GM12878 (cell line): ENCODE results near the gene KDM2A. TPM values are rescaled to one million over a fixed set of nuclear protein-coding genes. Genes with fewer than 3 reads are reported as not detected.
"Not testable (repeated sequence)": the region's sequence is repeated elsewhere in the genome, so short reads cannot be mapped to it uniquely, and the experiment has no call there.

Experiments used
- ATAC-seq: fragments of 200-7000 bp; cut with Tn5 transposase; 3 replicates; pipeline ENCODE4 v1.9.1; 2020; ENCODE audit warnings: mild to moderate bottlenecking, moderate library complexity
- BruUV-seq: library from RNA; stranded (reverse); fragments of 400-500 nt; replicated peaks from 2 replicates; lab custom pipeline; 2021; lab: Mats Ljungman, UMichigan
- CTCF ChIA-PET: fragments of 300-600 bp; sonication (Branson Sonifier 250); formaldehyde crosslinking; extraction: SDS; loops from one replicate; lab custom pipeline; 2021; ENCODE audit warnings: inconsistent platforms; lab: Yijun Ruan, JAX
- POLR2A ChIA-PET: fragments of 350-600 bp; formaldehyde crosslinking; extraction: SDS; loops from one replicate; lab custom pipeline; 2021; ENCODE audit warnings: inconsistent platforms; lab: Charles Lee
- RAD21 ChIA-PET: fragments of 300-600 bp; sonication (Branson Sonifier 250); formaldehyde crosslinking; loops from one replicate; lab custom pipeline; 2023; ENCODE audit warnings: antibody characterized with exemption; ENCODE audit not compliant: unreplicated experiment; lab: Charles Lee
- SMC1A ChIA-PET: fragments of 300-600 bp; sonication (Branson Sonifier 250); formaldehyde crosslinking; loops from one replicate; lab custom pipeline; 2023; ENCODE audit not compliant: unreplicated experiment, uncharacterized antibody; lab: Charles Lee
- DNase-seq: peaks from one replicate; pipeline ENCODE4 v3.0.0-alpha.2; 2011; ENCODE audit warnings: low read depth, low spot score
- FAIRE-seq: peaks from 3 replicates; lab custom pipeline; 2011; peaks lifted over from hg19 to GRCh38; lab: Jason Lieb, UNC
- H2AFZ ChIP-seq: 2 replicates; pipeline ENCODE4 v1.6.0; 2011; ENCODE audit warnings: low read depth, low read length, control low read depth; ENCODE audit not compliant: control insufficient read depth
- H3K27ac ChIP-seq: 2 replicates; pipeline ENCODE4 v1.5.1; 2011; ENCODE audit warnings: control low read depth; ENCODE audit not compliant: control insufficient read depth, insufficient read depth
- H3K27me3 ChIP-seq, 2 experiments: replicated peaks in 1 of 2; 2 replicates each; pipeline versions ENCODE4 v1.6.0 to v1.6.1; 2011; ENCODE audit warnings: low read length in 1 of 2; ENCODE audit not compliant: control insufficient read depth in 2 of 2, insufficient read depth in 2 of 2
- H3K36me3 ChIP-seq, 2 experiments: 2 replicates each; pipeline ENCODE4 v1.5.1; 2011; ENCODE audit warnings: low read length in 1 of 2; ENCODE audit not compliant: control insufficient read depth in 2 of 2, insufficient read depth in 2 of 2
- H3K4me1 ChIP-seq: 2 replicates; pipeline ENCODE4 v1.6.1; 2011; ENCODE audit warnings: mild to moderate bottlenecking, low read length, moderate library complexity, mixed read lengths; ENCODE audit not compliant: control insufficient read depth, insufficient read depth
- H3K4me2 ChIP-seq: 2 replicates; pipeline ENCODE4 v1.6.0; 2011; ENCODE audit warnings: control low read depth; ENCODE audit not compliant: control insufficient read depth, insufficient read depth
- H3K4me3 ChIP-seq: fragments of 200-600 bp; sonication (generic); 2 replicates; pipeline ENCODE4 v1.5.1; 2016
- H3K79me2 ChIP-seq: 2 replicates; pipeline ENCODE4 v1.6.0; 2011; ENCODE audit warnings: low read length; ENCODE audit not compliant: control insufficient read depth, insufficient read depth
- H3K9ac ChIP-seq: 2 replicates; pipeline ENCODE4 v1.8.0; 2011; ENCODE audit warnings: low read length, control low read depth, mixed read lengths; ENCODE audit not compliant: control insufficient read depth, insufficient read depth
- H3K9me3 ChIP-seq: replicated peaks from 3 replicates; pipeline ENCODE4 v1.5.1; 2011; ENCODE audit warnings: mild to moderate bottlenecking, low read length; ENCODE audit not compliant: control insufficient read depth, insufficient read depth
- H4K20me1 ChIP-seq: 2 replicates; pipeline ENCODE4 v1.6.0; 2011; ENCODE audit not compliant: control insufficient read depth, insufficient read depth
- CREM ChIP-seq: IDR thresholded peaks from 2 replicates; pipeline ENCODE4 v1.6.1; 2014; ENCODE audit warnings: antibody characterized with exemption, low read depth
- DPF2 ChIP-seq: fragments of 450-650 bp; IDR thresholded peaks from 2 replicates; pipeline ENCODE4 v1.6.1; 2017; ENCODE audit warnings: mild to moderate bottlenecking
- IKZF2 ChIP-seq, 2 experiments: fragments of 450-650 bp; IDR thresholded peaks; 2 replicates each; pipeline ENCODE4 v1.6.1; 2017; ENCODE audit warnings: mild to moderate bottlenecking in 2 of 2, moderate library complexity in 2 of 2
- KLF5 ChIP-seq: fragments of 450-650 bp; IDR thresholded peaks from 2 replicates; pipeline ENCODE4 v1.6.1; 2014; ENCODE audit warnings: mild to moderate bottlenecking; ENCODE audit not compliant: partially characterized antibody
- NFIC ChIP-seq: IDR thresholded peaks from 2 replicates; pipeline ENCODE4 v1.6.1; 2012; ENCODE audit warnings: low read depth, mild to moderate bottlenecking, inconsistent platforms, low read length, moderate library complexity
- POLR2A ChIP-seq: IDR thresholded peaks from 2 replicates; pipeline ENCODE4 v1.6.1; 2011; ENCODE audit warnings: low read depth, mild to moderate bottlenecking, low read length
- SIX5 ChIP-seq: IDR thresholded peaks from 2 replicates; pipeline ENCODE4 v1.6.1; 2011; ENCODE audit warnings: mild to moderate bottlenecking, low read depth, low read length, moderate library complexity; ENCODE audit not compliant: severe bottlenecking
- ZBTB33 ChIP-seq: fragments of 450-650 bp; IDR thresholded peaks from 2 replicates; pipeline ENCODE4 v1.6.1; 2017; ENCODE audit warnings: mild to moderate bottlenecking
- ZSCAN29 ChIP-seq: fragments of 450-650 bp; IDR thresholded peaks from 2 replicates; pipeline ENCODE4 v1.6.1; 2017; ENCODE audit warnings: mild to moderate bottlenecking, moderate library complexity
- WGBS: methylation state at CpG from one replicate; pipeline ENCODE4 v1.1.6; 2016; ENCODE audit warnings: low lambda C conversion rate; ENCODE audit not compliant: insufficient replicate concordance, insufficient coverage; ENCODE audit errors: missing lambda C conversion rate; 5-methylcytosine and 5-hydroxymethylcytosine counted together
- in situ Hi-C: fragments of 300-500 bp; cut with MboI; formaldehyde crosslinking; loops from 9 replicates; pipeline ENCODE4 v1.14.3; 2018; ENCODE audit warnings: mixed read lengths
- intact Hi-C: fragments of 100-400 bp; cut with micrococcal nuclease; formaldehyde crosslinking; loops from one replicate; pipeline ENCODE4 v1.14.2; 2022; ENCODE audit not compliant: unreplicated experiment
- polyA plus RNA-seq, 11 experiments: library from polyadenylated mRNA; depleted of rRNA in 4 of 11; unstranded in 6 of 11; stranded (reverse) in 5 of 11; fragments of >200 nt; fragmentation: Nextera tagmentation in 4 of 11; fragmentation: Illumina TruSeq in 1 of 11; extraction: Ambion mirVana in 4 of 11; extraction: Trizol in 1 of 11; gene quantifications; 1 replicate in 1 of 11; 2 replicates in 10 of 11; pipeline versions ENCODE4 v1.2.1 to v1.2.3, GENCODE V29; 2011 to 2016; ENCODE audit warnings: inconsistent platforms in 2 of 11, missing spikeins in 2 of 11, low read depth in 1 of 11
- total RNA-seq, 4 experiments: library from RNA; depleted of rRNA in 3 of 4; stranded (reverse); fragments of >200 nt in 3 of 4; fragmentation: Illumina TruSeq in 1 of 4; extraction: Trizol in 1 of 4; gene quantifications; 2 replicates each; pipeline versions ENCODE4 v1.2.1 to v1.2.3, GENCODE V29; 2013 to 2021
- TF ChIP-seq, protein P1 (sequence below): fragments of 450-650 bp; IDR thresholded peaks from 2 replicates; pipeline ENCODE4 v1.6.1; 2017; ENCODE audit warnings: antibody characterized with exemption, mild to moderate bottlenecking, moderate library complexity

The KDM2A gene
- total and polyA plus RNA-seq, 10 of the 15 experiments (the other 5 are each of a cell fraction or from before 2014, with no cell fraction given), result 10.5 to 69.3 (median 41.6) TPM

GRCh38 chr11:67204822-67205221 is 85.8 kb downstream of the KDM2A start:
- BruUV-seq, result no TSS peak
- RAD21 ChIA-PET, result no interaction called here
- Histone ChIP-seq H3K79me2 (no peaks in the 10 kb centered on the region), H4K20me1 (no peaks in the 10 kb centered on the region), H3K4me3 (no peak overlapping the region), H3K9me3 (no peaks in the 10 kb centered on the region), H3K36me3 (peaks cover 4 to 11% of the 10 kb centered on the region in 2 experiments), H3K9ac (no peak overlapping the region), H3K27me3 (no peaks in the 10 kb centered on the region), H3K4me2 (no peak overlapping the region), H3K27ac (no peak overlapping the region), H3K4me1 (no peaks in the 10 kb centered on the region), H2AFZ (no peak overlapping the region)
- CTCF ChIA-PET, result interaction anchor here (1.0 to 1.1 kb wide), 2 partner anchors 9 to 38 kb away, joined by 3 read pairs; no protein-coding TSS in a partner anchor
- FAIRE-seq (no peak), DNase-seq (no peak), ATAC-seq (no peak)
- WGBS, result 96% methylated on average over 3 of the region's 3 CpGs
- intact Hi-C loops, result no loop called here
- SMC1A ChIA-PET, result no interaction called here
- in situ Hi-C loops, result no loop called here
- TF ChIP-seq, protein P1, sequence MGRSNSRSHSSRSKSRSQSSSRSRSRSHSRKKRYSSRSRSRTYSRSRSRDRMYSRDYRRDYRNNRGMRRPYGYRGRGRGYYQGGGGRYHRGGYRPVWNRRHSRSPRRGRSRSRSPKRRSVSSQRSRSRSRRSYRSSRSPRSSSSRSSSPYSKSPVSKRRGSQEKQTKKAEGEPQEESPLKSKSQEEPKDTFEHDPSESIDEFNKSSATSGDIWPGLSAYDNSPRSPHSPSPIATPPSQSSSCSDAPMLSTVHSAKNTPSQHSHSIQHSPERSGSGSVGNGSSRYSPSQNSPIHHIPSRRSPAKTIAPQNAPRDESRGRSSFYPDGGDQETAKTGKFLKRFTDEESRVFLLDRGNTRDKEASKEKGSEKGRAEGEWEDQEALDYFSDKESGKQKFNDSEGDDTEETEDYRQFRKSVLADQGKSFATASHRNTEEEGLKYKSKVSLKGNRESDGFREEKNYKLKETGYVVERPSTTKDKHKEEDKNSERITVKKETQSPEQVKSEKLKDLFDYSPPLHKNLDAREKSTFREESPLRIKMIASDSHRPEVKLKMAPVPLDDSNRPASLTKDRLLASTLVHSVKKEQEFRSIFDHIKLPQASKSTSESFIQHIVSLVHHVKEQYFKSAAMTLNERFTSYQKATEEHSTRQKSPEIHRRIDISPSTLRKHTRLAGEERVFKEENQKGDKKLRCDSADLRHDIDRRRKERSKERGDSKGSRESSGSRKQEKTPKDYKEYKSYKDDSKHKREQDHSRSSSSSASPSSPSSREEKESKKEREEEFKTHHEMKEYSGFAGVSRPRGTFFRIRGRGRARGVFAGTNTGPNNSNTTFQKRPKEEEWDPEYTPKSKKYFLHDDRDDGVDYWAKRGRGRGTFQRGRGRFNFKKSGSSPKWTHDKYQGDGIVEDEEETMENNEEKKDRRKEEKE, result no peak
- TF ChIP-seq CREM (no peak), DPF2 (no peak), ZBTB33 (no peak), IKZF2 (IDR thresholded peaks at IDR 0.05) (no peak), SIX5 (no peak), ZSCAN29 (no peak), NFIC (no peak), POLR2A (no peak), KLF5 (no peak)
- POLR2A ChIA-PET, result no interaction called here

- H4K20me1 ChIP-seq, H3K79me2 ChIP-seq, DNase-seq, SMC1A ChIA-PET, H3K9me3 ChIP-seq, H3K4me1 ChIP-seq, H3K27me3 ChIP-seq, H3K4me2 ChIP-seq, ATAC-seq, POLR2A ChIA-PET, H3K9ac ChIP-seq, FAIRE-seq, in situ Hi-C loops, H2AFZ ChIP-seq, BruUV-seq, H3K4me3 ChIP-seq, intact Hi-C loops, H3K27ac ChIP-seq, CTCF ChIA-PET: not testable (repeated sequence)
- 96% methylated on average over 6 of the region's 6 CpGs for WGBS
- H3K36me3 ChIP-seq, result peaks cover 4 to 15% of the 10 kb centered on the region in 2 experiments
- RAD21 ChIA-PET, result interaction anchor here (1.2 kb wide), 1 partner anchor 8 kb away, joined by 3 read pairs; no protein-coding TSS in a partner anchor
Observed at GRCh38 chr11:67209222-67209621, 90.2 kb downstream of the KDM2A start.
